HepG2 (cell line): Measurements from ENCODE around the gene CIAPIN1. TPM values are rescaled to one million over a fixed set of nuclear protein-coding genes. Genes with fewer than 3 reads are reported as not detected.

Source experiments
- ATAC-seq: fragments of 200-7000 bp; cut with Tn5 transposase; 3 replicates; pipeline ENCODE4 v1.9.1; 2020; ENCODE audit warnings: mild to moderate bottlenecking, moderate library complexity
- BruUV-seq: library from RNA; stranded (reverse); fragments of 400-500 nt; replicated peaks from 2 replicates; lab custom pipeline; 2021; lab: Mats Ljungman, UMichigan
- CTCF ChIA-PET: fragments of 300-600 bp; formaldehyde crosslinking; extraction: SDS; loops from one replicate; lab custom pipeline; 2021; ENCODE audit warnings: low total read pairs, inconsistent platforms, low intra/inter-chr PET ratio; lab: Yijun Ruan, JAX
- POLR2A ChIA-PET: fragments of 350-600 bp; sonication (Branson Sonifier 250); formaldehyde crosslinking; loops from one replicate; lab custom pipeline; 2020; ENCODE audit warnings: antibody characterized with exemption, inconsistent platforms; lab: Yijun Ruan, JAX
- DNase-seq: peaks from one replicate; pipeline ENCODE4 v3.0.0-alpha.2; 2015; ENCODE audit warnings: low spot score
- FAIRE-seq: peaks from 3 replicates; lab custom pipeline; 2011; peaks lifted over from hg19 to GRCh38; lab: Jason Lieb, UNC
- H2AFZ ChIP-seq: one replicate; pipeline ENCODE4 v1.6.1; 2011; ENCODE audit warnings: low read length, inconsistent platforms
- H3K27ac ChIP-seq: fragments of 300-600 bp; 3 replicates; pipeline ENCODE4 v1.8.0; 2011; ENCODE audit warnings: mixed run types, mild to moderate bottlenecking, mixed read lengths, low read length, inconsistent platforms; ENCODE audit not compliant: insufficient read depth; ENCODE audit errors: extremely low read length
- H3K27me3 ChIP-seq, 2 experiments: fragments of 200-600 bp in 1 of 2; 2 replicates in 1 of 2; 3 replicates in 1 of 2; pipeline versions ENCODE4 v1.6.0 to v1.8.0; 2011; ENCODE audit warnings: low read length in 2 of 2, mild to moderate bottlenecking in 2 of 2, moderate library complexity in 2 of 2, inconsistent platforms in 1 of 2; ENCODE audit not compliant: insufficient read depth in 2 of 2, control insufficient read depth in 1 of 2
- H3K36me3 ChIP-seq, 2 experiments: fragments of 200-600 bp in 1 of 2; replicated peaks in 1 of 2; 2 replicates in 1 of 2; 3 replicates in 1 of 2; pipeline versions ENCODE4 v1.5.1 to v1.8.0; 2011; ENCODE audit warnings: low read length in 2 of 2, inconsistent platforms in 1 of 2; ENCODE audit not compliant: insufficient read depth in 2 of 2, control insufficient read depth in 1 of 2
- H3K4me1 ChIP-seq: 2 replicates; pipeline ENCODE4 v1.5.1; 2012; ENCODE audit warnings: low read length, inconsistent platforms; ENCODE audit not compliant: insufficient read depth
- H3K4me2 ChIP-seq: 2 replicates; pipeline ENCODE4 v1.6.0; 2011; ENCODE audit warnings: low read depth, low read length, inconsistent platforms
- H3K4me3 ChIP-seq, 3 experiments: fragments of 200-600 bp in 1 of 3; sonication (generic), shearing (Covaris generic) in 1 of 3; replicated peaks in 1 of 3; 2 replicates each; pipeline ENCODE4 v1.5.1; 2011 to 2016; ENCODE audit warnings: low read length in 3 of 3, inconsistent platforms in 2 of 3, low read depth in 2 of 3, mild to moderate bottlenecking in 2 of 3, control low read depth in 1 of 3, mixed read lengths in 1 of 3; ENCODE audit not compliant: insufficient read depth in 1 of 3
- H3K79me2 ChIP-seq: one replicate; pipeline ENCODE4 v1.6.1; 2011; ENCODE audit warnings: low read length, inconsistent platforms; ENCODE audit not compliant: insufficient read depth
- H3K9ac ChIP-seq: 2 replicates; pipeline ENCODE4 v1.6.0; 2011; ENCODE audit warnings: mild to moderate bottlenecking, low read depth, low read length, inconsistent platforms; ENCODE audit not compliant: insufficient read depth
- H3K9me3 ChIP-seq: 2 replicates; pipeline ENCODE4 v1.5.1; 2012; ENCODE audit warnings: mild to moderate bottlenecking, low read length
- H4K20me1 ChIP-seq: 2 replicates; pipeline ENCODE4 v1.6.0; 2011; ENCODE audit warnings: inconsistent platforms, mild to moderate bottlenecking, low read length, moderate library complexity; ENCODE audit not compliant: insufficient read depth
- ARHGAP35 ChIP-seq: sonication (generic); formaldehyde crosslinking; IDR thresholded peaks from 2 replicates; pipeline ENCODE4 v1.9.0; 2022; ENCODE audit warnings: mild to moderate bottlenecking, inconsistent platforms, moderate library complexity, missing genetic modification reagents, borderline replicate concordance
- ATF3 ChIP-seq: sonication (generic); formaldehyde crosslinking; IDR thresholded peaks from 2 replicates; pipeline ENCODE4 v1.4.0; 2020; ENCODE audit warnings: missing genetic modification reagents
- BCL6 ChIP-seq: IDR thresholded peaks from 2 replicates; pipeline ENCODE4 v1.6.1; 2016; ENCODE audit warnings: missing genetic modification reagents, missing compliant biosample characterization
- BRD4 ChIP-seq: sonication (generic); formaldehyde crosslinking; IDR thresholded peaks from 2 replicates; pipeline ENCODE4 v1.4.0; 2020; ENCODE audit warnings: missing genetic modification reagents
- HIVEP1 ChIP-seq: sonication (generic); formaldehyde crosslinking; IDR thresholded peaks from 2 replicates; pipeline ENCODE4 v1.4.0; 2020; ENCODE audit warnings: mild to moderate bottlenecking, missing genetic modification reagents
- NCOA2 ChIP-seq: sonication (generic); formaldehyde crosslinking; IDR thresholded peaks from 2 replicates; pipeline ENCODE4 v1.8.0; 2022; ENCODE audit warnings: inconsistent platforms
- POLR2AphosphoS2 ChIP-seq: IDR thresholded peaks from 2 replicates; pipeline ENCODE4 v1.6.1; 2011; ENCODE audit warnings: low read depth, low read length, improper control_type of control experiment
- RAD51 ChIP-seq: fragments of 450-650 bp; IDR thresholded peaks from 2 replicates; pipeline ENCODE4 v1.6.1; 2016; ENCODE audit warnings: borderline replicate concordance
- ZBTB25 ChIP-seq: IDR thresholded peaks from 2 replicates; pipeline ENCODE4 v1.6.1; 2018; ENCODE audit warnings: missing genetic modification reagents
- ZNF615 ChIP-seq: sonication (generic); formaldehyde crosslinking; IDR thresholded peaks from 2 replicates; pipeline ENCODE4 v1.5.0; 2020; ENCODE audit warnings: mild to moderate bottlenecking, missing genetic modification reagents, borderline replicate concordance
- ZNF841 ChIP-seq: sonication (generic); formaldehyde crosslinking; IDR thresholded peaks from 2 replicates; pipeline ENCODE4 v1.8.1; 2023; ENCODE audit warnings: missing genetic modification reagents, borderline replicate concordance
- WGBS: methylation state at CpG from one replicate; pipeline ENCODE4 v1.1.6; 2017; ENCODE audit warnings: low lambda C conversion rate; 5-methylcytosine and 5-hydroxymethylcytosine counted together
- in situ Hi-C: cut with HindIII; loops from 2 replicates; pipeline ENCODE4 v1.10.0; 2017; ENCODE audit warnings: low pct_unique_long_range_greater_than_20kb; ENCODE audit not compliant: extremely low pct_ligation_motif_present
- intact Hi-C: fragments of 100-400 bp; cut with micrococcal nuclease; formaldehyde crosslinking; loops from one replicate; pipeline ENCODE4 v1.10.0; 2022; ENCODE audit not compliant: unreplicated experiment
- polyA plus RNA-seq, 8 experiments: library from polyadenylated mRNA; depleted of rRNA in 3 of 8; stranded (reverse) in 7 of 8; unstranded in 1 of 8; fragments of >200 nt; fragmentation: Illumina TruSeq in 4 of 8; extraction: Trizol in 4 of 8; gene quantifications; 2 replicates each; pipeline versions ENCODE4 v1.2.1 to v1.2.3, GENCODE V29; 2011 to 2016; ENCODE audit warnings: low read depth in 4 of 8, missing spikeins in 1 of 8, mixed read lengths in 1 of 8; ENCODE audit not compliant: insufficient read depth in 1 of 8
- total RNA-seq, 5 experiments: library from RNA; depleted of rRNA; stranded (reverse); fragments of >200 nt; fragmentation: Illumina TruSeq; extraction: Trizol; gene quantifications; 2 replicates each; pipeline ENCODE4 v1.2.3, GENCODE V29; 2016; ENCODE audit warnings: low read depth in 1 of 5
- TF ChIP-seq, protein P1 (sequence below): sonication (generic); formaldehyde crosslinking; IDR thresholded peaks from 2 replicates; pipeline ENCODE4 v1.9.0; 2021; ENCODE audit warnings: missing genetic modification reagents, mild to moderate bottlenecking, borderline replicate concordance

Gene CIAPIN1
- total and polyA plus RNA-seq, 2 of the 13 experiments (the other 11 are each of a cell fraction or from before 2014, with no cell fraction given) = 69.3 to 89.7 TPM

- Histone ChIP-seq H3K9me3 (no peaks in the 10 kb centered on the region), H3K4me3 (no peak overlapping the region), H3K27ac (no peak overlapping the region), H2AFZ (no peak overlapping the region), H3K79me2 (peaks cover 21% of the 10 kb centered on the region), H4K20me1 (no peaks in the 10 kb centered on the region), H3K27me3 (no peaks in the 10 kb centered on the region), H3K4me1 (peaks cover 69% of the 10 kb centered on the region), H3K36me3 (peaks cover 41 to 81% of the 10 kb centered on the region in 2 experiments), H3K4me2 (no peak overlapping the region), H3K9ac (no peak overlapping the region)
- intact Hi-C loops = no loop called here
- in situ Hi-C loops = no loop called here
- 90% methylated on average over 11 of the region's 11 CpGs for WGBS
- ChIA-PET POLR2A (interaction anchor here (1.4 kb wide), 2 partner anchors 11 to 21 kb away, joined by 3 to 4 read pairs; partner anchors contain the start of genes CIAPIN1 and COQ9), CTCF (no interaction called here)
- FAIRE-seq = no peak
- no TSS peak for BruUV-seq
- no peak for TF ChIP-seq HIVEP1 (CRISPR knock-in tag)
- TF ChIP-seq RAD51 = no peak
- TF ChIP-seq ATF3 (CRISPR knock-in tag) = no peak
- no peak for TF ChIP-seq BRD4 (CRISPR knock-in tag)
- TF ChIP-seq NCOA2 (CRISPR knock-in tag) = no peak
- TF ChIP-seq, protein P1, sequence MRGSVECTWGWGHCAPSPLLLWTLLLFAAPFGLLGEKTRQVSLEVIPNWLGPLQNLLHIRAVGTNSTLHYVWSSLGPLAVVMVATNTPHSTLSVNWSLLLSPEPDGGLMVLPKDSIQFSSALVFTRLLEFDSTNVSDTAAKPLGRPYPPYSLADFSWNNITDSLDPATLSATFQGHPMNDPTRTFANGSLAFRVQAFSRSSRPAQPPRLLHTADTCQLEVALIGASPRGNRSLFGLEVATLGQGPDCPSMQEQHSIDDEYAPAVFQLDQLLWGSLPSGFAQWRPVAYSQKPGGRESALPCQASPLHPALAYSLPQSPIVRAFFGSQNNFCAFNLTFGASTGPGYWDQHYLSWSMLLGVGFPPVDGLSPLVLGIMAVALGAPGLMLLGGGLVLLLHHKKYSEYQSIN (CRISPR knock-in tag) = no peak
- TF ChIP-seq ZBTB25 (CRISPR knock-in tag) = no peak
- TF ChIP-seq ARHGAP35 (CRISPR knock-in tag) = no peak
- TF ChIP-seq ZNF841 (CRISPR knock-in tag) = no peak
- no peak for TF ChIP-seq ZNF615 (CRISPR knock-in tag)
- TF ChIP-seq POLR2AphosphoS2 = no peak
- TF ChIP-seq BCL6 = no peak
- DNase-seq = no peak
- ATAC-seq = no peak
Measured at GRCh38 chr16:57469046-57469445, 21.9 kb upstream of the CIAPIN1 start.
